Activated T-cell treated with anti-CD3 and anti-CD28 coated beads for 24 hours (primary cell): ENCODE data around the gene CHMP4B.

Experiments used
- DNase-seq: peaks from one replicate; pipeline ENCODE4 v3.0.0-alpha.2; 2020; ENCODE audit warnings: low read depth

Gene CHMP4B

GRCh38 chr20:33840160-33840559, 29.0 kb downstream of the CHMP4B start:
- DNase-seq, result no peak

- no peak for DNase-seq
These were observed 29.7 kb downstream of the CHMP4B start for GRCh38 chr20:33840759-33841435.

GRCh38 chr20:33841436-33841799, 30.3 kb downstream of the CHMP4B start:
- DNase-seq, result no peak

- no peak for DNase-seq
These were observed 31.2 kb downstream of the CHMP4B start for GRCh38 chr20:33842346-33842745.

- no peak for DNase-seq
These were observed 31.9 kb downstream of the CHMP4B start for GRCh38 chr20:33843050-33843449.

- no peak for DNase-seq
These were observed 32.7 kb downstream of the CHMP4B start for GRCh38 chr20:33843854-33844253.

GRCh38 chr20:33846291-33846935, 35.3 kb downstream of the CHMP4B start:
- no peak for DNase-seq

- DNase-seq, result no peak
These were observed 35.9 kb downstream of the CHMP4B start for GRCh38 chr20:33847006-33847405.

- DNase-seq, result no peak
These were observed 37.2 kb downstream of the CHMP4B start for GRCh38 chr20:33848391-33848790.

GRCh38 chr20:33850159-33850558, 39.0 kb downstream of the CHMP4B start:
- no peak for DNase-seq

GRCh38 chr20:33851842-33852466, 40.8 kb downstream of the CHMP4B start:
- DNase-seq, result no peak

- DNase-seq, result no peak
These were observed 41.7 kb downstream of the CHMP4B start for GRCh38 chr20:33852626-33853506.

GRCh38 chr20:33853507-33853813, 42.3 kb downstream of the CHMP4B start:
- no peak for DNase-seq

- no peak for DNase-seq
These were observed 46.8 kb downstream of the CHMP4B start for GRCh38 chr20:33857722-33858563.

- DNase-seq, result no peak
These were observed 47.5 kb downstream of the CHMP4B start for GRCh38 chr20:33858666-33859065.

GRCh38 chr20:33859157-33859695, 48.1 kb downstream of the CHMP4B start:
- no peak for DNase-seq

GRCh38 chr20:33859751-33860150, 48.6 kb downstream of the CHMP4B start:
- no peak for DNase-seq

- no peak for DNase-seq
These were observed 50.3 kb downstream of the CHMP4B start for GRCh38 chr20:33861458-33861857.

GRCh38 chr20:33862709-33863403, 51.7 kb downstream of the CHMP4B start:
- no peak for DNase-seq

GRCh38 chr20:33863440-33864323, 52.5 kb downstream of the CHMP4B start:
- no peak for DNase-seq
